DMS114 treated with DMSO at 0.1 percent for 48 hours (cell line): ENCODE data around the gene MMP8.

Experiments
- DNase-seq: peaks from one replicate; lab custom pipeline; 2025; ENCODE audit not compliant: unreplicated experiment; lab: John Stamatoyannopoulos, UW

The MMP8 gene

DNA sequence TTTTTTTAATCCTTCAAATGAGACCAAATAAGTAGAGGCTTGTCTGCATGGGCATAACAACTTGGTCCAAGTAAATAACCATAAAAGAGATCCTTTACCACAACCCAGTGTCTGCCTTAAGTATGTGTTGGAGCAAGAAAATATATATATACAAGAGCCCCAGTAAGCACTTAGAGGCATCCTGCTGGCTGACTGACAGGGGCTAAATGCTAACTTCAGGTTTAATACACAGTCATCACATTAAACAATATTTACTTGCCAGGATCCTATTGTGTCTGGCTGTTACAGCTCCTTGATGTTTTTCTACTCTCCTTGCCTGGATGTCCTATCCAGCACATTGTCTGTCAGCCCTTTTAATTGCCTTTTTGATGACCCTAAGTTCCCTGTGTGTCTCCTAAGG lies 62.1 kb downstream of the MMP8 start:
- DNase-seq, result no peak
